Fibroblast of pulmonary artery (primary cell): ENCODE data around the gene GNB3.

Source experiments
- DNase-seq: peaks from one replicate; pipeline ENCODE4 v3.0.0-alpha.2; 2010; ENCODE audit warnings: low read depth
- H3K4me3 ChIP-seq: replicated peaks from 2 replicates; pipeline ENCODE4 v1.5.1; 2011; ENCODE audit warnings: low read depth, mild to moderate bottlenecking, control low read depth, low read length, moderate library complexity
- TF ChIP-seq, protein P1 (sequence below): IDR thresholded peaks from 2 replicates; pipeline ENCODE4 v1.5.1; 2011; ENCODE audit warnings: mild to moderate bottlenecking, control low read depth, low read length, inconsistent platforms; ENCODE audit errors: missing control alignments

Gene GNB3

DNA sequence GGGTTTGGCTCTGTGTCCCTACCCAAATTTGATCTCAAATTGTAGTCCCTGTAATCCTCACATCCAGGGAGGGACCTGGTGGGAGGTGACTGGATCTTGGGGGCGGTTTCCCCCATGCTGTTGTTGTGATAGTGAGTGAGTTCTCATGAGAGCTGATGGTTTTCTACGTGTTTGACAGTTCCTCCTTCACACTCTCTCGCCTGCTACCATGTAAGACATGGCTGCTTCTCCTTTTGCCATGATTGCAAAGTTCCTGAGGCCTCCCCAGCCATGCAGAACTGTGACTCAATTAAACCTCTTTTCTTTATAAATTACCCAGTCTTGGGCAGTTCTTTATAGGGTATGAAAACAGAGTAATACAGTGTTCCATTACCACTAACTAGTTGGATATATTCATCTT is 53.6 kb downstream of the GNB3 start:
- TF ChIP-seq, protein P1, sequence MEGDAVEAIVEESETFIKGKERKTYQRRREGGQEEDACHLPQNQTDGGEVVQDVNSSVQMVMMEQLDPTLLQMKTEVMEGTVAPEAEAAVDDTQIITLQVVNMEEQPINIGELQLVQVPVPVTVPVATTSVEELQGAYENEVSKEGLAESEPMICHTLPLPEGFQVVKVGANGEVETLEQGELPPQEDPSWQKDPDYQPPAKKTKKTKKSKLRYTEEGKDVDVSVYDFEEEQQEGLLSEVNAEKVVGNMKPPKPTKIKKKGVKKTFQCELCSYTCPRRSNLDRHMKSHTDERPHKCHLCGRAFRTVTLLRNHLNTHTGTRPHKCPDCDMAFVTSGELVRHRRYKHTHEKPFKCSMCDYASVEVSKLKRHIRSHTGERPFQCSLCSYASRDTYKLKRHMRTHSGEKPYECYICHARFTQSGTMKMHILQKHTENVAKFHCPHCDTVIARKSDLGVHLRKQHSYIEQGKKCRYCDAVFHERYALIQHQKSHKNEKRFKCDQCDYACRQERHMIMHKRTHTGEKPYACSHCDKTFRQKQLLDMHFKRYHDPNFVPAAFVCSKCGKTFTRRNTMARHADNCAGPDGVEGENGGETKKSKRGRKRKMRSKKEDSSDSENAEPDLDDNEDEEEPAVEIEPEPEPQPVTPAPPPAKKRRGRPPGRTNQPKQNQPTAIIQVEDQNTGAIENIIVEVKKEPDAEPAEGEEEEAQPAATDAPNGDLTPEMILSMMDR: no peak
- DNase-seq: no peak
- H3K4me3 ChIP-seq: no peak overlapping the region
